Fibroblast of lung (primary cell): ENCODE data around the gene LCLAT1.

ENCODE experiments used
- CTCF ChIP-seq, 2 donors: IDR thresholded peaks in 1 of 2; conservative IDR thresholded peaks in 1 of 2; 1 replicate in 1 of 2; 2 replicates in 1 of 2; pipeline ENCODE4 v1.5.1; 2011 to 2012; ENCODE audit warnings: low read length in 2 of 2, control low read depth in 1 of 2, inconsistent platforms in 1 of 2, low read depth in 1 of 2, mild to moderate bottlenecking in 1 of 2
- EZH2 ChIP-seq: IDR thresholded peaks from 2 replicates; pipeline ENCODE4 v1.5.1; 2012; ENCODE audit warnings: low read length, control low read depth, mild to moderate bottlenecking; ENCODE audit errors: missing control alignments

DNA sequence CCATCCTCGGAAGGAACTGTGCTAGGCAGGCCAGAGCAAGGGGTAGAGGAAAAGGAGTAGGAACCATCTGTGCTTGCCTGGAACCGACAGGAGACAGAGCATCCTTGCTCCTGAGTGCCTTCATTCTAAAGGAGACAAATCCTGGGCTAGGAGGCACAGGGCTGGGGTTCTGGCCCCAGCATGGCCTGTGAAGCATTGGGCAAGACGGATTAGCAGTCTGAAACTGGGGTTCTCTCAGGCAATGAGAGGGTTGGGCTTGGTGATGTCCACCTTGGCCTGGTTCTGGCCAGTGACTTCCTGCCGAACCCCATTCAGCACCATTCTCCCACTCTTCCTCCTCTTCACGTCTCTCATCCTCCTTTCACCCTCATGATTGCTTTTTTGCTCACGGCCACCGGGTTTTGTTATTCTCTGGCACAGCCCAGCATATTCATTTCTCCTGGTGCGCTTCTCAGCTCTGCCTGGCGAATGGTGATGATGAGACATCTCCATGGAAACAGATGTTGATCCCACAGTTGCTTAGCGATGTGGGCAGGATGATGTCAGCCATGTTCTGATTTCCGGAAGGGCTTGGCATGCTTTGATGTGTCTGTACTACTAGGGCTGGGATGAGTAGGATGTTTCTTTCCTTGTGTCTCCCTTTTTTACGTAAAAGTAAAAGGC lies 232.5 kb downstream of the LCLAT1 start:
- TF ChIP-seq CTCF (conservative IDR thresholded peaks at IDR 0.05 in 1 of 2, IDR thresholded peaks at IDR 0.05 in 1 of 2; ENCODE audit: low read depth in 1 of 2, low read length in 2 of 2) (no peak), EZH2 (no peak)
